Testis (tissue), 2 donors: ENCODE results near the gene RIC1.

Source experiments
- POLR2A ChIP-seq: fragments of 450-650 bp; IDR thresholded peaks from one replicate; pipeline ENCODE4 v1.6.1; 2017; ENCODE audit warnings: antibody characterized with exemption, mild to moderate bottlenecking, moderate library complexity
- TF ChIP-seq, protein P1 (sequence below), 3 experiments: fragments of 450-650 bp in 2 of 3; fragments of 200-600 bp in 1 of 3; sonication (generic) in 1 of 3; IDR thresholded peaks; one replicate each; pipeline ENCODE4 v1.5.1; 2016 to 2019; ENCODE audit warnings: antibody characterized with exemption in 3 of 3, mild to moderate bottlenecking in 2 of 3, moderate library complexity in 1 of 3

DNA sequence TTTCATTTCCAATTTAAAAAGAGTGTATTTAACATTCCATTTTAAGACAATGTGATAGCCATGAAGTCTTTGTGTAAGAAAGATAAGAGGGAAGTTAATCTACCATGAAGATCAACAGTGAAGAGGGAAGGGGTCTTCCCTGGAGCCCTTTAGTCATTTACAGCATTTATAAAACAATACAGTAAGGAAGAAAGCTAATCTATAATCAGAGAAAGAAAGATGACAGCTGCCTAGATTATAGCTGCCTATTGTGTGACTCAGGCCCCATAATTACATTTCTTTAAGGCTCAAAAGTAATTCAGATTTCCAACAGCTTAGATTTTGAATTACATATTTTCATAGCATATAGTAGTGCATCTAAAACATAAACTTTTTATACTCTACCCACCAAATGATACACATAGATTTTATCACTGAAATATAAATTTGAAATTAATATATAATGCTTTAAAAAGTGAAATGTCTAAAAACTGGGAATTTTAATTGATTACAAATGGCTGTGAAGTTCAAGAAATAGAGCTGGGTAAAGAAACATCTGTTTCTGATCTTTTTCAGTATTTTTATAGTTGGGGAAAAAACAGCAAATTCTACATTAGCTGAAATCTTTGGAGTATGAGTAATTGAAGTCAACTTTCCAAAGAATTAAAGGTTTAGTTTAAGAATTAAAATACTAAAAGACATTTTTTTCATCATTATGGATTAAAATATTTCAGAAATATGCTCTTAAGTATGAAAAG is 89.6 kb downstream of the RIC1 start:
- TF ChIP-seq, protein P1, sequence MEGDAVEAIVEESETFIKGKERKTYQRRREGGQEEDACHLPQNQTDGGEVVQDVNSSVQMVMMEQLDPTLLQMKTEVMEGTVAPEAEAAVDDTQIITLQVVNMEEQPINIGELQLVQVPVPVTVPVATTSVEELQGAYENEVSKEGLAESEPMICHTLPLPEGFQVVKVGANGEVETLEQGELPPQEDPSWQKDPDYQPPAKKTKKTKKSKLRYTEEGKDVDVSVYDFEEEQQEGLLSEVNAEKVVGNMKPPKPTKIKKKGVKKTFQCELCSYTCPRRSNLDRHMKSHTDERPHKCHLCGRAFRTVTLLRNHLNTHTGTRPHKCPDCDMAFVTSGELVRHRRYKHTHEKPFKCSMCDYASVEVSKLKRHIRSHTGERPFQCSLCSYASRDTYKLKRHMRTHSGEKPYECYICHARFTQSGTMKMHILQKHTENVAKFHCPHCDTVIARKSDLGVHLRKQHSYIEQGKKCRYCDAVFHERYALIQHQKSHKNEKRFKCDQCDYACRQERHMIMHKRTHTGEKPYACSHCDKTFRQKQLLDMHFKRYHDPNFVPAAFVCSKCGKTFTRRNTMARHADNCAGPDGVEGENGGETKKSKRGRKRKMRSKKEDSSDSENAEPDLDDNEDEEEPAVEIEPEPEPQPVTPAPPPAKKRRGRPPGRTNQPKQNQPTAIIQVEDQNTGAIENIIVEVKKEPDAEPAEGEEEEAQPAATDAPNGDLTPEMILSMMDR (IDR thresholded peaks at IDR 0.05) = no peak
- TF ChIP-seq POLR2A = no peak
